ENCODE data around the gene RPH3AL. TPM values are rescaled to one million over a fixed set of nuclear protein-coding genes. Genes with fewer than 3 reads are reported as not detected.
A peak's percentile ranks its signal among the peaks of the same experiment; 100 is the strongest.
"Not testable (repeated sequence)": the region's sequence is repeated elsewhere in the genome, so short reads cannot be mapped to it uniquely, and the experiment has no call there.

Gene RPH3AL
- total RNA-seq, 1 donor from 2014 or later, result 10.0 TPM

DNA sequence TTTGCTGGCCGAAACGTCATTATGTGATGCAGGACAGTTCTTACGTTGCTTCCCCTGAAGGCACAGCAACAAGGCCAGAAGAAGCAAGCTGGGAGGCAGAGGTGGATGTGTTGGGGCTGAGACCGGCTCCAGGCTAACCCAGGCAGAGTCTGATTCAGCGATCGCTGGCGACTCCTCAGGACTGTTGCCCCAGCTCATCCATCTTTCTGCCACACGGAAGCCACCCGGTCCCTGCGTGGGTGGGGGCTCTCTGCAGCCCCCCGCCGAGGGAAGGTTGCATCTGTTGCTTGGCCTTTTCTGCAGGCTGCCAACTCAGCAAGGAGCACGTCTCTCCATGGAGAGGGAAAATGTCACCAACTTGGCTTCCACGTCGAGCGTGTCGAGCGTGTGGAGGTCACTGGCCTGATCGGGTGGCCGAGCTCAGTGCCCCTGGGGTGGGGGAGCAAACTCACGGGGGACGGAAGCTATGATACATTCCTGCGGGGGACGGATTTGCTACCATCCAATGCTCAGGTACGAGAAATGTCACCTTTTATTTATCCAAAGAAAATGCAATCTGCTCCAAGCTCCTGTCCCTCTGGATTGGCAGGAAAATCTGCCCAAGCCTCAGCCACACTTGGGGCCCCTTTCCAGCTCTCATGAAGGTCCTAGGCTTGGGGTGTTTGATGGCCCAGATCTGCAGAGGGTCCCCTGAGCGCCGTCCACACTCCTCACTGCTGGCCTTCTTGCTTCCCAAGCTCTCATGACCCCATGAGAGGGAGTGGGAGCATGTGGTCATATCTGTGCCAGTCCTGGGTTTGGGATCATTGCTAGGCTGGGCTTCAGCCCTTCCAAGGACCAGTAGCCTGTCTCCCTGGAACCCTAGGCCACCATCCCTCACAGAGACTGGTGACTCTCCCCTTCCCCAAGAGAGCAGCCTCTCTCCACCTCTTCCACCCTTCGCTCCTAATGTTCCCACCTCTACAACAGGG, 69.4 kb downstream of the RPH3AL start:
- no peak for DNase-seq (ENCODE audit: low read depth in 2 of 2)

DNA sequence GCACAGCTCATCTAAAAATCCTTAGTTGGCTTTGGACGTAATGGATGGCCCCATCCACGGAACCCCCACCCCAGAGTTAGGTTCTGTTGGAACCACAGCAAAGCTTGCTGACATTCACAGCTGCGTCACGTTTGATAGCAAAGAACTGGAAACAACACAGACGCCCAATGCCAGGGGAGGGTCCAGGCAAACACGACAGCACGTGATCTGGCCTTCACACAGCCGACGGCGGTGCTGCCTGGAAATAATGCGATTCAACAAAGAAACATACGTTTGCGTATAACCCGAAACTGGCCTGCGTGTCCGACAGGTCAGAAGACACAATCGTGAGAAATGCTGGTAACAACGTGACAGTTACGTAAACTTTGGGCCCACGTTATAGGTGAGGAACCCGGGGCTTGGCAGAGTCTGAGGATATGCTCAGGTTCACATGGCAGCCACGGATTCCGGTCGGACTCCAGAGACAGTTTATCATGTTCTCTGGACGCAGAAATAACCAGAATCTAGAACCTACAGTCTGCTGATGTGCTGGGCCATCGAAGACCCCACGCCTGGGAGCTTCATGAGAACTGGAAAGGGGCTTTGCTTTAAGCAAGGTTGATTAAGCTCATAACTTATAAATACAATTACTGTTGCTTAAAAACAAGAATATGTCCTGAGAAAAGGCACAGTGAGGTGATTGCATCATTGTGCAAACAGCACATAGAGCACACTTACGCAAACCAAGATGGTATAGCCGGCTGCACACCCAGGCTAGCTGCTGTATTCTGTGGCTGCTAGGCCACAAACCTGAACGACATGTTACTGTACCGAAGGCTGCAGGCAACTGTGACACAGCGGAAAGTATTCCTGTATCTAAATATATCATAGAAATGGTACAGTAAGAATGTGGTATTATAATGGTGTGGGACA, 70.4 kb downstream of the RPH3AL start:
- DNase-seq (ENCODE audit: low read depth in 2 of 2), result no peak

DNA sequence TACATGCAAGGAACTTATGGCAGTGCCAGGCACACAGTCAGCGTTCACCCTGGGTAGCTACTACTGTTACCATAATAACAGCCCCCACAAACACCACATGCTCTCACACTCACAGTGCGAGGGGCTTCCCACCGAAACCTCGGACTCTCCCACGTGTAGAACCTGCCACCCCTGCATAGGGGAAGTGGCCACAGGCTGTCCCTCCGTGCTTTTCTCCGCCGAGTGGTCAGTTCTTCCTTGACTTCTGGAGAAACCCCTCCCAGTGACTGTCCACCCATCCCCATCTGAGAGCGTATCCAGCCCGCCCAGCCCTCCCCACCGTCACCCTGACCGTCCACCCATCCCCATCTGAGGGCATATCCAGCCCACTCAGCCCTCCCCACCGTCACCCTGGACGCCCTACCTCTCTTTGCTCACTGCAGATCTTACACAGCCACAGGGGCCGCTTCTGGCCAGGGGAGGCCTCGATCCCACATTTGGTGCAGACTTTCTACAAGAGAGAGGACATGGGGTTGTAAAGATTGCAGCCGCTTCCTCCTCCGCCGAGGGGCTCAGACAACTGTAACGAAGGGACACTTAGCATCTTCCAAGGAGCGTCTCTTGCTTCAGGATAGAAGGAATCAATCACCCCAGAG, 71.1 kb downstream of the RPH3AL start:
- DNase-seq (ENCODE audit: low read depth in 2 of 2), result no peak

DNA sequence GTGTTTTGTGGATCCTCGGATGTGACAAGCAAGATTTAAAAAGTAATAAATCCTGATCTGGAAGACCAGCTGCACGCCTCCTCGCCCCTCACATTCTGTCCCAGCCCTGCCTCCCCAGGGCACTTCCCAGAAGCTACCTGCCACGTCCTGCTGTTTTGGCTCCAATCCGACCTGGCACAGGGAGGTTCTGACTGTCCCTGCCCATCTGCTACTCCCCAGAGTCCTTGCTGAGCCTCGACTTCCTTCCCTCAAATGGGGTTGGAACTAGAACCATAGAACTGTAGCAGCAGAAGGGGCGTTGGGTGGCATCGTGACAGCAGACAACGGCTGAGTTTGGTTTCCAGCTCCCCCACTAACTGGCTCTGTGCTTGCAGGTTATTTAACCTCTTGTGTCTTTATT, 71.7 kb downstream of the RPH3AL start:
- DNase-seq (ENCODE audit: low read depth in 2 of 2), result no peak

DNA sequence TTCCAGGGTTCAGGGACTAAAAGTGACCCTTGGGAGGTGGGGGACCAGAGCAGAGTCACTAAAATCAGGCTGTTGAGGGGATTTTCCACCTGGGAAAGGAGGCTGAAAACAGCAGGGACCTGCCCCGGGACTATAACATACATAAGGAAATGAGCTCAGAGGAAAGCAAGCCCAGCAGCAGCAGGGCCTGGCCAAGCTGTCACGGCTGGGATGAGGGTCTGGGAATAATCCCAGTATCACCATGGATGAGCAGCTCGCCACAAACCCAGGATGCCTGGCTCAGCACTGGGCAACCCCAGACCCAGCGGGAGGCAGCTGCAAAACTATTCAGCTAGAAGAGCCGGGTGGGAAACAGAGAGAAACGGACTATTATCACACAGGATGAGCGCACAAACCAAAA, 72.4 kb downstream of the RPH3AL start:
- peak; percentile 43 to 71 for DNase-seq (ENCODE audit: low read depth in 2 of 2)

DNA sequence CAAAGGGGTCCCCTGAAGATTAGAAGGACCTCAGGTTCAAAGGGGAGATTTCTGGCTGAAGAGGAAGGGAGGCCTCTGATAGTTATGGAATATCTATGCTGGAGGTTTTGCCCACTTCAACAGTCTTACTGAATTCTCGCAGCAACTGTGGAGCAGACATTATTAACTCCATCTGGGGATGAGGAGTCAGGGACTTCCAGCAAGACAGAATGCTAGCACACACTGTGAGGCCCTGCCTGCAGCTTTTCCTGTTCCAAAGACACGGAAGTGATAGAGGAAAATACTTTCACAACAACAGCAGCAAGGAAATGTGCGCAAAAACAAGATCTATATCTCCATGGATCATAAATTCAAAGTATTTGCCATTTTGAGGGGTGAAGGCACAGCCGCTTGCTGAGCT, 72.8 kb downstream of the RPH3AL start:
- peak; percentile 48 to 63 for DNase-seq (ENCODE audit: low read depth in 2 of 2)

DNA sequence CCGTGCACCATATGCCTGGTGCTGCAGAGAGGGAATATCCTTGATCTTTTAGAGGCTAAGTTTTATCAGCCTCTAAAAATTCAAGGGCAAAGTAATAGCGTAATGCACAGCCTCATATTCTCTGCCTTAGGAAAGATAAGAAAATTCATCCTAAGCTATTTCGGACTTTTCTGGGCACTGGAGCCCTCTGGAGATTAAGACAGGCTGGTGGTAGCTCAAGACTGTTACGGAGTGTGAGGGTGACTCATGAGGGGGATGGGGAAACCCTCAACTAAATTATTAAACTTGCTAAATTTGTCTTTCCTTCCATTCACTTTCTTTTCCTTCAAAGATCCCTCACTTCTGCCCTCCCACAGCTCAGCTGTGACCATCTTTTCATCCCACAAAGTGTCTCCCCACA, 73.3 kb downstream of the RPH3AL start:
- no peak for DNase-seq (ENCODE audit: low read depth in 2 of 2)

DNA sequence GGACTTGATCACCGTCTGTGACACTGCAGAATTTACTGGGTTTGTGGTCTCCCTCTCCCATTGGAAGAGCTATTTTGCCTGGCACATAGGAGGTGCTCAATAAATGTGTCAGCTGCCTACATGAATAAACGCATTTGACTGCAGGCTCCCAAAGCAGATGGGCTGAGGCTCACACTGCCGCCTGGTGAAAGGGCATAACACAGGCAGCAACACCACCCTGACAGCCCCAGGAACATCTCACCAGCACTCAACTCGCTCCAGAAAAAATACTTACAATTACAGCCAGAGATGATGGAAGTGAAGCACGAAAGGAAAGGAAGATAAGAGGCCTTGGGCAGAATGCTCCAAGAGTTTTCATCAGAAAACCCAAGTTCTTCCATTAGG, 73.9 kb downstream of the RPH3AL start:
- DNase-seq (ENCODE audit: low read depth in 2 of 2), result no peak

DNA sequence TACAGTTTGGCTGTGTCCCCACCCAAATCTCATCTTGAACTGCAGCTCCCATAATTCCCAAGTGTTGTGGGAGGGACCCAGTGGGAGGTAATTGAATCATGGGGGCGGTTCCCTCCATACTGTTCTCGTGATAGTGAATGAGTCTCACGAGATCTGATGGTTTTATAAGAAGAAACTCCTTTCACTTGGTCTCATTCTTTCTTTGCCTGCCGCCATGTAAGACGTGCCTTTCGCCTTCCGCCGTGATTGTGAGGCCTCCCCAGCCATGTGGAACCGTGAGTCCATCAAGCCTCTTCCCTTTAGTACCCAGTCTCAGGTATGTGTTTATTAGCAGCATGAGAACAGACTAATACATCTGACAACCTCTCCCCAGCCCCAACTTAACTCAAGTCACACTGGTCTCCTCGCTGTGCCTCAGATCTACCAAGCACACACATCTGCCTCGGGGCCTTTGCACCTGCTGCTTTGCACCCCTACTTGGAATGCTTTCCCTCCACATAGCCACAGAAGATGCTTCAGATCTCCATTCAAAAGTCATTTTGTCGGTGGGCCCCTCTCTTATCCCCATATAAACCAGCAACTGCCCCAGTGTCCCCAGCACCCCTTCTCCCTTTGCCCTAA, 74.4 kb downstream of the RPH3AL start:
- no peak for DNase-seq (ENCODE audit: low read depth in 2 of 2)

DNA sequence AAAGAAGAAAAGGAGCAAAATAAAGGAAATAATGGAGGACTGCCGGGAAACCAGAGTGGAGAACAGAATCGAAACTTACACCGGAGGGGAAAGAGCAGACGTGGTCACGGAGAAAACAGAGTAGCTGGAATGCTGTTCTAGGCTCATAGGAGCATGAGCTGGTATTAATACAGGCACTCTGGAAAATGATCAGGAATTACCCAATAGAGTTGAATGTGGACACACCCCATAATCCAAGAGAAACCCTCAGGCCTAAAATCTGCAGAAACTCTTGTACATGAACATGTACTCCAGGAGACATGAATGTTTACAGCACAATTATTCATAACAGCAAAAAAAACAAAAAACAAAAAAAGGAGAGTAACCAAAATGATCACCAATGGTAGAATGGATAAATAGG, 77.7 kb downstream of the RPH3AL start:
- no peak for DNase-seq (ENCODE audit: low read depth in 2 of 2)

DNA sequence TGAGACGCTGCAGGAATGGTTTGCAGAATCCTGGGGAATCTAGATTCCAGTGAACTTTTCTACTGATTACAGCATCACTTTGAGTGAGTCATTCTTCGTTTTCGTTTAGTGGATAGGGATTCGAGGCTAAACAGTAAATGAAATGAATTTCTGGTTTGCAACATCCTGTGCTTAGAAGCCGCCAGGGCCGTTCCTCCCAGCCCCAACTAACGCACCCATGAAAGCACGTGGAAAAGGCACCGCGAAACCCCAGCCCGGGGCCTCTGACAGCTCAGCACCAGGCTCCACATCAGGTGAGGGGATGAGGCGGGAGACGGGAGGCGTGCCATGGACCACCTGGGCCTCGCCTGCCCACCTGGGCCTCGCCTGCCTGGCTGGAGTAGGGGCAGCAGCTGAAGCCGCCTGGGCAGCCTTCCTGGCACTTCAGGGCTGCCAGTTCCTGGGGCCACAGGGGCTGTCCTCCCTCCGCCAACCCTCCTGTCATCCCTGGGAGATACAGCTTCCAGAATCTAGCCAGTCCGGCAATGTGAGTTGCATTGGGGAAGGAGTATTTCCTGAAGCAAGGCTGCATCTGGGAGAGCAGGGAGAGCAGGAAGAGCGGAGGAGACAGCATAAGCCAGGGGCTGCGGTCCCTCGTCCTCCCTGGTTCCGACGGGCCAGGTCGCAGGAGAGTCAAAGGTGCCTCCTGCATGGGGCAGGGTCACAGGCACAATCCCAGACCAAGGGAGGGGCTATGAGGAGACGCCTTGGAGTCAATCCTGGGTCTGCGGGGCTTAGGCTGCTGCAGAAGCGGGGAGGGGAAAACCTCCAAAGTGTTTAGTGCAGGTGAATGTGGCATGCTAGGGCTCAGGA, 78.4 kb downstream of the RPH3AL start:
- DNase-seq (ENCODE audit: low read depth in 2 of 2), result no peak

DNA sequence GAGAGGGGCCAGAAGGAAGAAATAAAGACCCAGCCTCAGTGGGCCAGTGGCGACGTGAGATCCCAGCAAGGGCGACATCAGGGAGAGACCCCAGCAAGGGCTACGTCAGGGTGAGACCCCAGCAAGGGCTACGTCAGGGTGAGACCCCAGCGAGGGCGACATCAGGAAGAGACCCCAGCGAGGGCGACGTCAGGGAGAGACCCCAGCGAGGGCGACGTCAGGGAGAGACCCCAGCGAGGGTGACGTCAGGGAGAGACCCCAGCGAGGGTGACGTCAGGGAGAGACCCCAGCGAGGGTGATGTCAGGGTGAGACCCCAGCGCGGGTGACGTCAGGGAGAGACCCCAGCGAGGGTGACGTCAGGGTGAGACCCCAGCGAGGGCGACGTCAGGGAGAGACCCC, 79.8 kb downstream of the RPH3AL start:
- not testable (repeated sequence) for DNase-seq (ENCODE audit: low read depth in 2 of 2)

DNA sequence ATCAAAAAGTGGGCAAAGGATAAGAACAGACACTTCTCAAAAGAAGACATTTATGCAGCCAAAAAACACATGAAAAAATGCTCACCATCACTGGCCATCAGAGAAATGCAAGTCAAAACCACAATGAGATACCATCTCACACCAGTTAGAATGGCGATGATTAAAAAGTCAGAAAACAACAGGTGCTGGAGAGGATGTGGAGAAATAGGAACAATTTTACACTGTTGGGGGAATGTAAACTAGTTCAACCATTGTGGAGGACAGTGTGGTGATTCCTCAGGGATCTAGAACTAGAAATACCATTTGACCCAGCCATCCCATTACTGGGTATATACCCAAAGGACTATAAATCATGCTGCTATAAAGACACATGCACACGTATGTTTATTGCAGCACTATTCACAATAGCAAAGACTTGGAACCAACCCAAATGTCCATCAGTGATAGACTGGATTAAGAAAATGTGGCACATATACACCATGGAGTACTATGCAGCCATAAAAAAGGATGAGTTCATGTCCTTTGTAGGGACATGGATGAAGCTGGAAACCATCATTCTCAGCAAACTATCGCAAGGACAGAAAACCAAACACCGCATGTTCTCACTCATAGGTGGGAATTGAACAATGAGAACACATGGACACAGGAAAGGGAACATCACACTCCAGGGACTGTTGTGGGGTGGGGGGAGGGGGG, 80.5 kb downstream of the RPH3AL start:
- DNase-seq (ENCODE audit: low read depth in 2 of 2), result not testable (repeated sequence)

DNA sequence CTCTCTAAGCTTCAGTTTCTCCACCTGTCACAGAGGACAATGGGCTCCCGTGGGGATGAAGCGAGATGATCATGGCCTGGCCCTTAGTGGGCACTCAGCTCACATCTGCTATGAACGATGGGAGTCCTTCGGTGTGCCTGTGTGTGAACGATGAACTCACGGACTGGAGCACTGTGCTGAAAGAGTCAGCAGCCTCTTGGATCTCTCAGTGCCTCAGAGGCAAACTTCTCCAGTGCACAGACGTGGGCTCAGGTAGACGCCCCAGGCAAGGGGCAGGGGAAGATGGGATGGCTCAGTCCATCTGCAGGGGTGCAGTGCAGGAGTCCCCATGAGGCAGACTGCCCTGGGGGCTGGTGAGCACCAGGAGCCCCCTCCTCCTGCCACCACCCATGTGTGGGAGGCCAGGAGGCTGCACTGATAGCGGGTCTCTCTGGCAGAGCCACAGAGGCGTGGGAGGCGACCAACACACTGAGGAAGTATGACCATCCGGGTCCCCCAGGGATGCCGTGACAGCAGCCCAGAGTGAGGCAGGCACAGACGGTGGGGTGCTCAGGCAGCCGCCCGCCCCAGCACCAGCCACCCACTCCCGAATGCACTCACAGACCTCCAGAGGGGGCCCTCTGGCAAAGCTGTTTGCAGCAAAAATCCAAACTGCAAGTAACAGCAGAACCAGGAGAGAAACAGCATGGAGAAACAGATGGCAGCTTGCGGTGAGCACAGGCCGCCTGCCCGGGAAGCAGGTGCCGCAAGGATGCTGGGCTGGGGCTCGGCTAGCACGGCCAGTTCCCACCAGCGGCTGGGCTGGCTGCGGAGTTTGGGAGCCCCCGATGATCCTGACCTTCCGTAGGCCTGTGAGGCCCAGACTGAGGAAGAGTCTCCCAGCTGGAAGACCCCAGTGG, 82.7 kb downstream of the RPH3AL start:
- no peak for DNase-seq (ENCODE audit: low read depth in 2 of 2)

DNA sequence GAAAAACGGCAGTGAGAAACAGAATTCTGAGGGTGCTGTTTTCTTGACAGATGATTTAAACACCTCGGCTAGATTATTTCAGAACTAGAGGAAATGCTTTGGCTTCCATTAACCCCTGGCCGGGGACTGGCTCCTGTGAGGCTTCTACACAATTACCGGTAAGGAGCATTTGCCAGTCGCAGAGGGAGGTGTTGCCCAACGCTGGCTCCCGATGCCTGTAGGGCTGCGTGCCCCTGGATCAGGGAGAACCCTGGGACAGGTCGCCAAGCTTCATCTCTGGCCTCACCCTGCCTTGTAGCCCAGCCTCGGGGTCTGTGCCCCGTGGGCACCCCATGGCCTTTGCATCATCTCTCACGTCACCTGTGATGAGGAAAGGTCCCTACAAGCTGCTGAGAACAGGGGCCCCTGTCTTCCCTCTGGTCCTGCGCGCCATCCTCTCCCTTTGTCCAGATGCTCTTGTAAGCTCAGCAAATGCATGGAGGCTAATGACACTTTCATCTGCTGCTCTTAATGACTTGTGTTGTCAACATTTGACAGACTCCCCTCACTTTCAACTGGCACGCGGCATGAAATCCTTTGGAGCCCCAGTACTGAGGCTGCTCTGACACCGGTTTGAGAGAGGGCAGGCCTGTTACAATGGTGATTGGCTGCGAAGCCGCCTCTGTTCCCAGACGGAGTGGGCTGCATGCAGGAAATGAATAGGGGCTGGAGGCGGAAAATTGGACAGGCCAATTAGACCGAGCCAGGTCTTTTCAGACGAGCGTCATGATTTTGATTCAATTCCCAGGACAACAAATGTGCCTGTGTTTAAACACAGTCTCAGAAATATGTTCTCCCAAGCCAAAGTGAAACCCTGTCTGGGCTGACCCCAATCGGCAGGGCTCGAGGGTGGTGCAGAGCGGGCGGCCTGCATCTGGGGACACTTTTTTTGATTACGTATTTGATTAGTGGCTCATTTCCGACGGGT, 85.6 kb downstream of the RPH3AL start:
- peak; percentile 78 to 80 for DNase-seq (ENCODE audit: low read depth in 2 of 2)

DNA sequence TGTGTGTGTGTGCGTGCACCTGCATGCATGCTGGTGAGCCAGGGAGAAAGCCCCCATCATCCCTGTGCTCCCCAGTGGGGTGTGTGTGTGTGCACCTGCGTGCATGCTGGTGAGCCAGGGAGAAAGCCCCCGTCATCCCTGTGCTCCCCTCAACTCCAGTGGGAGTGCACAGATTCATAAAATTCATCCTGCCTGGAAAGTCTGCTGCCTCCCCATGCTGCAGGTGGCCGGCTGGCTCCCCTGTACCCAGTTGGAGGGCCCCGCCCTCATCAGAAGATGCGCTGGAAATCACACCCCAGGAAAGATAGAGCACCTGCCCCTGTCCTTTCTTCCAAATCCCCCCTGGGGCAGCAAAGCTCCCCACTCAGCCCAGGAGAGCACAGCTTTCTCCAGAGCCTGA, 86.4 kb downstream of the RPH3AL start:
- no peak for DNase-seq (ENCODE audit: low read depth in 2 of 2)

DNA sequence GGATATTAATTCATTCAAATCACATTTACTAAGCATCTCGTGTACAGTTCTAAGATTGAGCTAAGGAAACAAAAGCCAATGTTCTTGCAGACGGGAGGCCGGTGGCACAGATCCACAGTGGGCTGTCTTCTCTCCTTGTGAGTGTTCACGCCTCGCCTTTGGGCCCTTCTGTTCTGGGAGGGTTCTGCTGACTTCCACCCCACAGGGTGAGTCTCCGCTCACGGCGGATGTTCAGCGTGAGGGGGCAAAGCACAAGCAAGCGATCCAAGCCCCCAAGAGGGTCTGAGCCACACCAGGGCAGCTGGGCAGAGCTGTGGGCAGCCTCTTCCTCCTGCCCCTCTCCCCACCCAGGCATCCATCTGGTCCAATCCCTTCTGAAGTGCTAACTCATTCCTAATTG, 86.9 kb downstream of the RPH3AL start:
- DNase-seq (ENCODE audit: low read depth in 2 of 2), result no peak

DNA sequence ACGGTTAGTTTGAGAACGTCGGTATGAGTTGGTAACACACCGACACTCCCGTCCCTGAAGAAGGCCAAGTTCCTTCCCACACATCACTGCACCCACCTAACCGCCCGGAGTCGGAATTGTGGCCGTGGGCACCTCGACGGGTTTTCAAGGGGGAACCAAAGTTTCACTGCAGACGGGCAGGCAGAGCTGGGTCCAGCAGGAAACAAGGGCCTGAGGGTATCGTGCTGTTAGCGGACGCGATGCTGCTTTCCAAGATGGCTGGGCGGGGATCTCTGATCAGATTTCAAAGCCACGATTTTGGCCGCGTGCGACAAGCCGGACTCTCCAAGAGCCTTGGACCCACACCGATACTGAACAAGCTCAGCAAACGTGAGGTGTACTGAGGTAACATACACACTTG, 88.8 kb downstream of the RPH3AL start:
- DNase-seq (ENCODE audit: low read depth in 2 of 2), result no peak
